Heart right ventricle (tissue), 16 donors: ENCODE results near the gene BICRAL. TPM values are rescaled to one million over a fixed set of nuclear protein-coding genes. Genes with fewer than 3 reads are reported as not detected.

Experiments used
- ATAC-seq, 8 donors: fragments of 200-7000 bp; cut with Tn5 transposase; one replicate each; pipeline ENCODE4 v1.9.1; 2020; ENCODE audit warnings: mild to moderate bottlenecking in 8 of 8, moderate library complexity in 8 of 8, moderate number of reproducible peaks in 1 of 8
- DNase-seq, 2 donors: peaks; one replicate each; pipeline ENCODE4 v3.0.0-alpha.2; 2020
- H3K27ac ChIP-seq, 10 donors: fragments of 200-600 bp; sonication (generic) in 2 of 10; one replicate each; pipeline versions ENCODE4 v1.5.0 to v1.8.0; 2020 to 2022; ENCODE audit warnings: mild to moderate bottlenecking in 3 of 10
- H3K27me3 ChIP-seq, 7 donors: fragments of 200-600 bp; one replicate each; pipeline ENCODE4 v1.8.0; 2021 to 2022; ENCODE audit warnings: mild to moderate bottlenecking in 2 of 7
- H3K36me3 ChIP-seq, 9 donors: fragments of 200-600 bp; sonication (generic) in 1 of 9; one replicate each; pipeline versions ENCODE4 v1.5.0 to v1.8.0; 2020 to 2022; ENCODE audit warnings: mild to moderate bottlenecking in 2 of 9
- H3K4me1 ChIP-seq, 9 donors: fragments of 200-600 bp; sonication (generic) in 1 of 9; one replicate each; pipeline versions ENCODE4 v1.5.0 to v1.8.0; 2020 to 2022; ENCODE audit warnings: mild to moderate bottlenecking in 4 of 9
- H3K4me3 ChIP-seq, 10 donors: fragments of 200-600 bp; sonication (generic) in 2 of 10; one replicate each; pipeline versions ENCODE4 v1.5.0 to v1.8.0; 2020 to 2022; ENCODE audit warnings: mild to moderate bottlenecking in 7 of 10, moderate library complexity in 2 of 10
- H3K9me3 ChIP-seq, 11 donors: fragments of 200-600 bp in 10 of 11; sonication (generic) in 2 of 11; one replicate each; pipeline versions ENCODE4 v1.5.0 to v1.8.0; 2013 to 2022; ENCODE audit warnings: mild to moderate bottlenecking in 2 of 11, control low read depth in 1 of 11, moderate library complexity in 1 of 11
- CTCF ChIP-seq, 9 donors: fragments of 200-600 bp; sonication (generic) in 2 of 9; IDR thresholded peaks; one replicate each; pipeline versions ENCODE4 v1.5.0 to v1.8.0; 2021 to 2022; ENCODE audit warnings: antibody characterized with exemption in 9 of 9, mild to moderate bottlenecking in 5 of 9, moderate library complexity in 1 of 9
- WGBS, 2 donors: extraction: QIAGEN DNeasy Blood & Tissue Kit; methylation state at CpG; one replicate each; pipeline ENCODE4 v1.1.7; 2013; ENCODE audit warnings: inconsistent platforms in 1 of 2; 5-methylcytosine and 5-hydroxymethylcytosine counted together
- intact Hi-C, 10 donors: fragments of 100-400 bp; cut with DNase I; formaldehyde crosslinking; loops; one replicate each; pipeline versions ENCODE4 v1.11.1 to v1.14.2; 2022
- polyA plus RNA-seq, 2 donors: library from polyadenylated mRNA; stranded (reverse); fragments of 200-250 nt; gene quantifications; one replicate each; pipeline ENCODE4 v1.2.3, GENCODE V29; 2013
- total RNA-seq, 10 donors: library from RNA; stranded (reverse); fragmentation: NEBNext Ultra II Directional in 3 of 10; extraction: Animal tissue kit (Norgen Biotek cat#: 25700) in 3 of 10; gene quantifications; one replicate each; pipeline versions ENCODE4 v1.2.1 to v1.2.4, GENCODE V29; 2021 to 2023
- donor health status: Arrhythmogenic right ventricular cardiomyopathy.
- donor health status: ischemic (EF 13 %, LVEDD 7.1; RV severe dilation, severe dysfunction).
- donor health status: healthy with polysubstance abuse.
- donor health status: DM: no; HTN: yes; CAD: no.
- donor health status: DM: no; HTN: no; CAD: no.
- donor health status: ischemic (EF 25% LVEDD 6.9; RV normal size, moderate dysfunction).
- donor health status: ischemic (EF 25% LVEDD 5.7; RV mildly dilated, moderate dysfunction).
- donor health status: healthy.
- donor health status: DM: yes; HTN: yes; CAD: no.
- donor health status: Ischemic cardiomyopathy.
- donor health status: ischemic (EF 35%, LVEDD 5.7; RV mildly dilated, moderate dysfunction).
- donor health status: nonischemic (EF 11% LVEDD 7.7; RV severe dilation, severe dysfunction).
- donor health status: DM: yes; HTN: yes; CAD: no.
- donor health status: PGD.
- donor health status: ischemic (EF 29% LVEDD 5.4; RV normal size, mild dysfunction).
- donor health status: nonischemic (EF 23%, LVEDD 6.1; RV moderate dilation, normal function).

Gene BICRAL
- total and polyA plus RNA-seq, 12 donors: 2.7 to 15.7 (median 13.4) TPM

GRCh38 chr6:42751055-42751454 lies 30.8 kb upstream of the BICRAL start:
- no peak for ATAC-seq
- no peaks in the 10 kb centered on the region for H3K9me3 ChIP-seq
- no peak for DNase-seq
- no peak overlapping the region for H3K4me3 ChIP-seq
- no peak for TF ChIP-seq CTCF (IDR thresholded peaks at IDR 0.05)
- H3K36me3 ChIP-seq: peaks cover 0 to 6% (median 0%) of the 10 kb centered on the region in 9 donors
- H3K27ac ChIP-seq: no peak overlapping the region
- intact Hi-C loops: no loop called here
- H3K27me3 ChIP-seq: no peaks in the 10 kb centered on the region
- H3K4me1 ChIP-seq: peaks cover 0 to 17% (median 14%) of the 10 kb centered on the region in 9 donors
- 75 to 87% methylated on average over 3 of the region's 3 CpGs for WGBS, 2 donors

GRCh38 chr6:42754759-42755158 lies 27.1 kb upstream of the BICRAL start:
- Histone ChIP-seq H3K27me3 (no peaks in the 10 kb centered on the region), H3K4me3 (no peak overlapping the region), H3K9me3 (no peaks in the 10 kb centered on the region), H3K27ac (no peak overlapping the region), H3K4me1 (peaks cover 0 to 6% (median 0%) of the 10 kb centered on the region in 9 donors), H3K36me3 (peaks cover 0 to 22% (median 0%) of the 10 kb centered on the region in 9 donors)
- TF ChIP-seq CTCF (IDR thresholded peaks at IDR 0.05): no peak
- no peak for ATAC-seq
- DNase-seq: no peak
- 96% methylated on average over 5 of the region's 5 CpGs for WGBS, 2 donors
- intact Hi-C loops: no loop called here

DNA sequence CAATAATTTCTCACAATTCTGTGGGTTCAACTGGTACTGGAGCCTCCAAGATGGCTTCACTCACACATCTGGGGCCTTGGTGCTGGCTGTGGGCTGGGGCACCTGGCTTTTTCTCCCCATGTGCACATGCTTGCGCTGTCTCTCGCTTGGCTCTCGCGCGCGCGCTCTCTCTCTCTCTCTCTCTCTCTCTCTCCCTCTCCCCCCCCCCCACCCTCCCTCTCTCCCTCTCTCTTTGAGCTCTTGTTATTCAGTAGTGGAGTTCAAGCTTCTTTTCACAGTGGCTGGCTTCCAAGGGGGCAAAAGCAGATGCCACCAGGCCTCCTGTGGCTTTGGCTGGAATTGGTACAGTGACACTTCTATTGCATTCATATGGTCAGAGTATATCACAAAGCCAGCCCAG lies 25.1 kb upstream of the BICRAL start:
- 80 to 92% methylated on average over 7 of the region's 7 CpGs for WGBS, 2 donors
- H3K4me1 ChIP-seq: peaks cover 0 to 6% (median 0%) of the 10 kb centered on the region in 9 donors
- H3K4me3 ChIP-seq: no peak overlapping the region
- intact Hi-C loops: no loop called here
- no peaks in the 10 kb centered on the region for H3K27me3 ChIP-seq
- ATAC-seq: no peak
- no peaks in the 10 kb centered on the region for H3K9me3 ChIP-seq
- H3K36me3 ChIP-seq: peaks cover 0 to 32% (median 0%) of the 10 kb centered on the region in 9 donors
- no peak overlapping the region for H3K27ac ChIP-seq
- TF ChIP-seq CTCF (IDR thresholded peaks at IDR 0.05): no peak
- no peak for DNase-seq

- intact Hi-C loops: no loop called here
- 75 to 84% methylated on average over 3 of the region's 3 CpGs for WGBS, 2 donors
- no peak for TF ChIP-seq CTCF (IDR thresholded peaks at IDR 0.05)
- DNase-seq: no peak
- Histone ChIP-seq H3K27ac (no peak overlapping the region), H3K4me3 (no peak overlapping the region), H3K4me1 (peaks cover 0 to 6% (median 0%) of the 10 kb centered on the region in 9 donors), H3K36me3 (peaks cover 0 to 32% (median 0%) of the 10 kb centered on the region in 9 donors), H3K9me3 (no peaks in the 10 kb centered on the region), H3K27me3 (no peaks in the 10 kb centered on the region)
- ATAC-seq: no peak
Observed at GRCh38 chr6:42758756-42759430, 23.0 kb upstream of the BICRAL start.
